PC-3 (cell line): ENCODE data around the gene MUL1.

Experiments used
- CTCF ChIP-seq: fragments of 300-600 bp; sonication (generic); conservative IDR thresholded peaks from 2 replicates; pipeline ENCODE4 v1.5.1; 2017; ENCODE audit warnings: antibody characterized with exemption, low read depth, mild to moderate bottlenecking, low read length
- EZH2phosphoT487 ChIP-seq: fragments of 300-600 bp; sonication (generic); IDR thresholded peaks from 2 replicates; pipeline ENCODE4 v1.6.1; 2018; ENCODE audit warnings: mild to moderate bottlenecking, antibody characterized with exemption, low read length, borderline replicate concordance

- no peak for TF ChIP-seq CTCF
- TF ChIP-seq EZH2phosphoT487 = no peak
Observed at GRCh38 chr1:20540281-20540680, 32.3 kb upstream of the MUL1 start.
